Nephron progenitor cell (in vitro differentiated cells): ENCODE results near the gene OXLD1.

ENCODE experiments used
- DNase-seq: peaks from one replicate; pipeline ENCODE4 v3.0.0; 2021
- H3K27ac Mint-ChIP-seq: 2 replicates; pipeline ENCODE4 v1.8.0; 2021; ENCODE audit warnings: mild to moderate bottlenecking, moderate library complexity, mixed read lengths
- H3K27me3 Mint-ChIP-seq: 2 replicates; pipeline ENCODE4 v1.8.0; 2021; ENCODE audit warnings: mild to moderate bottlenecking, low read depth, mixed read lengths; ENCODE audit not compliant: poor library complexity
- H3K36me3 Mint-ChIP-seq: 2 replicates; pipeline ENCODE4 v1.8.0; 2021; ENCODE audit warnings: low read depth, mixed read lengths
- H3K4me1 Mint-ChIP-seq: 2 replicates; pipeline ENCODE4 v1.8.0; 2021; ENCODE audit warnings: mixed read lengths
- H3K4me3 Mint-ChIP-seq: 2 replicates; pipeline ENCODE4 v1.8.0; 2021; ENCODE audit warnings: mild to moderate bottlenecking, moderate library complexity, mixed read lengths
- H3K9me3 Mint-ChIP-seq: 2 replicates; pipeline ENCODE4 v1.8.0; 2021; ENCODE audit warnings: mild to moderate bottlenecking, moderate library complexity, mixed read lengths
- TF ChIP-seq, protein P1 (sequence below): fragments of 200-600 bp; sonication (generic); IDR thresholded peaks from 2 replicates; pipeline ENCODE4 v1.5.0; 2021; ENCODE audit warnings: antibody characterized with exemption

OXLD1 gene

DNA sequence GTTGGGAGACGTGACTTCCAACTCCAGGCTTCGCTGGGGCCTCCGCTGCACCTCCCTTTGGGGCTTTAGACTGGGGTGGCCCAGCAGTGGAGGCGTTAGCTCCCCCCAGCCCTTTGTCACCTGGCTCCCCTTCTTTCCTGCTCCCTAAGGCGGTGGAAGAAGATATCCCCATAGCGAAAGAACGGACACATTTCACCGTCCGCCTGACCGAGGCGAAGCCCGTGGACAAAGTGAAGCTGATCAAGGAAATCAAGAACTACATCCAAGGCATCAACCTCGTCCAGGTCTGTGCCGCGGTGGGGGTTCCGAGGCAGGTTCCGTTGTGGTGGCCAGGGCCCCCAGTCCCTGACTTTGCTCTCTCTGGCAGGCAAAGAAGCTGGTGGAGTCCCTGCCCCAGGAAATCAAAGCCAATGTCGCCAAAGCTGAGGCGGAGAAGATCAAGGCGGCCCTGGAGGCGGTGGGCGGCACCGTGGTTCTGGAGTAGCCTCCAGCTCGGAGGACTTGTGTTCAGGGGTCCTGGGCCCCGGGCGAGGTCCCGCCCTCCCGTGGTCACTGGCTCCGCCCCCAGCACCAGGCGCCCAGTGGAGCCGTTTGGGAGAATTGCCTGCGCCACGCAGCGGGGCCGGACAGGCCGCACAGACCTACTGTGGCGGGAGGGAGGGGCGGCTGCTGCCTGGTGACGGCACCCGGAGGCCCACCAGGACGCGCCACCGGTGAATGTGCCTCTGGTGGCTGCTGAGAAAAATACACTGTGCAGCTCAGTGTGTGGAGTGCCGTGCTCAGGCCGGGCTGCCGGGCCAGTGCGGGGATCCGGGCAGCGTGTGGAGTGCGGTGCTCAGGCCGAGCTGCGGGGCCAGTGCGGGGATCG lies 40.6 kb upstream of the OXLD1 start:
- Mint-ChIP-seq H3K4me1 (peaks cover 32% of the 10 kb centered on the region), H3K4me3 (no peak overlapping the region), H3K27me3 (peaks cover 22% of the 10 kb centered on the region), H3K27ac (no peak overlapping the region), H3K36me3 (peaks cover 27% of the 10 kb centered on the region), H3K9me3 (no peaks in the 10 kb centered on the region)
- DNase-seq, result no peak
- TF ChIP-seq, protein P1, sequence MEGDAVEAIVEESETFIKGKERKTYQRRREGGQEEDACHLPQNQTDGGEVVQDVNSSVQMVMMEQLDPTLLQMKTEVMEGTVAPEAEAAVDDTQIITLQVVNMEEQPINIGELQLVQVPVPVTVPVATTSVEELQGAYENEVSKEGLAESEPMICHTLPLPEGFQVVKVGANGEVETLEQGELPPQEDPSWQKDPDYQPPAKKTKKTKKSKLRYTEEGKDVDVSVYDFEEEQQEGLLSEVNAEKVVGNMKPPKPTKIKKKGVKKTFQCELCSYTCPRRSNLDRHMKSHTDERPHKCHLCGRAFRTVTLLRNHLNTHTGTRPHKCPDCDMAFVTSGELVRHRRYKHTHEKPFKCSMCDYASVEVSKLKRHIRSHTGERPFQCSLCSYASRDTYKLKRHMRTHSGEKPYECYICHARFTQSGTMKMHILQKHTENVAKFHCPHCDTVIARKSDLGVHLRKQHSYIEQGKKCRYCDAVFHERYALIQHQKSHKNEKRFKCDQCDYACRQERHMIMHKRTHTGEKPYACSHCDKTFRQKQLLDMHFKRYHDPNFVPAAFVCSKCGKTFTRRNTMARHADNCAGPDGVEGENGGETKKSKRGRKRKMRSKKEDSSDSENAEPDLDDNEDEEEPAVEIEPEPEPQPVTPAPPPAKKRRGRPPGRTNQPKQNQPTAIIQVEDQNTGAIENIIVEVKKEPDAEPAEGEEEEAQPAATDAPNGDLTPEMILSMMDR, result no peak

DNA sequence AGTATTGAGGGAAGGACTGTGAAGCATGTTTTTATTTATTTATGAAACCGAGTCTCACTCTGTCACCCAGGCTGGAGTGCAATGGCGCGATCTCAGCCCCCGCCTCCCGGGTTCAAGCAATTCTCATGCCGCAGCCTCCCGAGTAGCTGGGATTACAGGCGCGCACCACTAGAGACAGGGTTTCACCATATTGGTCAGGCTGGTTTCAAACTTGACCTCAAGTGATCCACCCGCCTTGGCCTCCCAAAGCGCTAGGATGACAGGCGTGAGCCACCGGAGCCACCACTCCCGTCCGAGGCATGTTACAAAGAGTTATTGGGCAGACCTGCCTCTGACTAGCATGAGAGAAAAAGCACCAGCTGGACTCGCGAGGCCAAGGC lies 39.8 kb upstream of the OXLD1 start:
- no peak for DNase-seq
- Mint-ChIP-seq H3K36me3 (peaks cover 27% of the 10 kb centered on the region), H3K27me3 (peaks cover 17% of the 10 kb centered on the region), H3K27ac (no peak overlapping the region), H3K4me1 (peaks cover 36% of the 10 kb centered on the region), H3K9me3 (no peaks in the 10 kb centered on the region), H3K4me3 (no peak overlapping the region)
- TF ChIP-seq, protein P1, result no peak

DNA sequence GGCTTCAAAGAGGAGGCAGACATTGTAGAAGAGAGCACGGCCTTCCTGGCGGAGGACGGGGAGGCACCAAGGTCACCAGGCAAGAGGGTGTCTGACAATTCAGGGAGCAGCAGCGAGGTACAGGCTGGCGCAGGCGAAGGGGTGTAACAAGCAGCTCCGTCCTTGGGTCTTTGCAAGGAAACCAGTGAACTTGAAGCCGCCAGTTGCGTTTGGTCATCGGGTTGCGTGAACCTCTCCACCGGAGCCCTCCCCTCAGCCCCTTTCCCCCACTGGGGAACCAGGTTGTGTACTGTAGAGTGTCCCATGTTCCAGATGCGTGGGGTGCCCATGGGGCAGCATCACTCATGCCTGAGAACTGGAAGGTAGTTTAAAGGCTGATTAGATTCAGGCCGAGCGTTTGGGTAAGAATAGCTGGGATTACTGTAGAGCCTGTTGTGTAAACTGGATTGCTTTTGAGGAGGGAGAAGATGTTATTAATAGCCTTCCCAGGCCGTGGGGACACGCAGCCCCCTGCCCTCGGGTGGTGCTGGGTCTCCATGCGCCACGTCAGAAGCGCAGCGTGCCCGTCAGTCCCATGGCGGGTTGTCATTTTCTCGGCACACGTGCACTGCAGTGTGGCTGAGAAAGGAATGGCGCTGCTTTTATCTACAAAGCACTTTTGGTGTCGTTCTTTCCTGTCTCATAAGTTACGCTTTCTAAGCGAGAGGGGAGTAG lies 39.3 kb upstream of the OXLD1 start:
- Mint-ChIP-seq H3K9me3 (no peaks in the 10 kb centered on the region), H3K27ac (peak overlapping the region; percentile 92), H3K27me3 (peaks cover 12% of the 10 kb centered on the region), H3K4me3 (peak overlapping the region; percentile 47), H3K4me1 (peaks cover 35% of the 10 kb centered on the region), H3K36me3 (peaks cover 32% of the 10 kb centered on the region)
- TF ChIP-seq, protein P1, result no peak
- no peak for DNase-seq

DNA sequence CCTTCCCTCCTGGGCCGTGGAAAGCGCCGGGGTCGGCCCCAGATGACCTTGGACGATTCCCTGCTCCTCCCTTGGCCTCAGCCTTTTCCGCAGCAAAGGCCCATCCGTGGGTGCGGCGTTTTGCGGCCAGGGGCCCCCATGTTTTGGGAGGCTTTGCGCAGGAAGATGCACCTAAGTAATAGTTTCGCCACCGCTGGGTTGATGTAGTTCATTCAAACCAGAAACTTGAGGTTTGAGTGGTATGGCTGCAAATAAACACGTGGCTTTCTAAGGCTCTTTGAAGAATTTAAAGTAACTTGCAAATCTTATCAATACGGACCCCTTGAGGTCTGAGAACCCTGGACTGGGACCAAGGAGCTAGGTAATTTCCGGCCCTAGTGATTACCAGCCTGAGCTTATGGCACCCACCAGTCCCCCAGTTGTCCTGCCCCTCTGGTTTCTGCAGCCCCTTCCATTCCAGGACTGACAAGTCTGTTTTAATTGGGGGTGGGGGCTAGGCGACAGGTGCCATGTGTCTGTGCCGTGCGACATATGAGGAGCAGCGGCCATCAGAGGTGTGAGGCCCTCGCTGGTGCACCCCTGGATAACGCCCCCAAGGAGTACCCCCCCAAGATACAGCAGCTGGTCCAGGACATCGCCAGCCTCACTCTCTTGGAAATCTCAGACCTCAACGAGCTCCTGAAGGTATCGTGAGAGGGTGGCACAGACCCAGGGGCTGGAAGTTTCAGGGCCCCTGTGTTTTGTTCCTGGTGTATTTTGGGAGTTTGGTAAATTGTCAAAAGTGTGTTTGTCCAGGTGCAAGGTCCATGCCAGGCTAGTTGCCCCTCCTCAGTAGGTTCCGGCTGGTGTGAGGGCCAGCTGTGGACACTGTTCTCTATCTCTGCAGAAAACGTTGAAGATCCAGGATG lies 37.6 kb upstream of the OXLD1 start:
- H3K9me3 Mint-ChIP-seq, result no peaks in the 10 kb centered on the region
- peaks cover 27% of the 10 kb centered on the region for H3K4me1 Mint-ChIP-seq
- no peak overlapping the region for H3K27ac Mint-ChIP-seq
- H3K36me3 Mint-ChIP-seq, result peaks cover 37% of the 10 kb centered on the region
- TF ChIP-seq, protein P1, result no peak
- no peak for DNase-seq
- peak overlapping the region; percentile 81 for H3K4me3 Mint-ChIP-seq
- no peaks in the 10 kb centered on the region for H3K27me3 Mint-ChIP-seq

DNA sequence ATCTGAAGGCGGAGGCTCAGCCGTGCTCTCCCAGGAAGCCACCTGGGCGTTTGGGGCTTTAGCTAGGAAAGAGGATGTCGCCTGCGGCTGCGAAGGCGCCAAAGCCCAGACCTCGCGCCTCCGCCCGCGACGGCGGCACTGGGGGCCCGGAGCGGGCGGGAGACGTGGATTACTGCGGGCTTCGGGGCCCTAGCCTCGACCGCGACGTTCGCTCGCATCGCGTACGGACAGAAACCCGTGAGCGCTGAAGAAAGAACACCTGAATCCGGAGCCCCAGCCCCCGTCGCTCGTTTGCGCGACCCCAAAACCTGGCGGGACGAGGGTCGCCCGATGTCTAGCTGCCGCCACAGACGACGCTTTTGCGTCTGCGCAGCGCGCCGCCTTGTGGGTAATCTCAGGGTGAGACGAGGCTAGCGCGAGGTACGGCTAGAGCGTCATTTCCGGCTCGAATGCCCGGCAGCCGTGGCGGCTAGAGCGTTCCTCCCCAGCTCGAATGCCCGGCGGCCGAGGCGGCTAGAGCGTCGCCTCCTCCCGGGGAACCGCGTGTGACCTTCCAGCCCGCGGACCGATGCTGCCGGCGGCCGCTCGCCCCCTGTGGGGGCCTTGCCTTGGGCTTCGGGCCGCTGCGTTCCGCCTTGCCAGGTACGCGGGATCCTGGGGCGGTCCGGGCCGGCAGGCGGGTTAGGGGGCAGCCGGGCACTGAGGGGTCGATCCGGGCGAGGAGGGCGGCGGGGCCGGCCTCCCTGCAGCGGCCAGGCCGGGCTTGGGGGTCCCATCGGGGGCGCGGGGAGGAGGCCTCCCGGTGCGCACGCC lies 36.7 kb upstream of the OXLD1 start, which contains the start of gene MRPL12:
Gene MRPL12, plus strand, starts transcription at position 434 of the 813 bp plus-strand sequence. Its CDS starts 135 bp downstream, at position 569.
- Mint-ChIP-seq H3K27me3 (no peaks in the 10 kb centered on the region), H3K9me3 (peaks cover 3% of the 10 kb centered on the region), H3K4me1 (peaks cover 27% of the 10 kb centered on the region), H3K36me3 (peaks cover 43% of the 10 kb centered on the region), H3K27ac (peak within 1 kb of the TSS; percentile 98), H3K4me3 (peak within 1 kb of the TSS; percentile 97)
- TF ChIP-seq, protein P1, result no peak
- peak; percentile 93 for DNase-seq
